Trophoblast cell (in vitro differentiated cells and primary cell): ENCODE results near the gene MOCS2.

Experiments used
- DNase-seq, 2 donors: peaks; one replicate each; pipeline ENCODE4 v3.0.0-alpha.2; 2016
- H2AFZ ChIP-seq: 2 replicates; pipeline ENCODE4 v1.6.1; 2013; ENCODE audit warnings: low read length, moderate library complexity, mild to moderate bottlenecking; ENCODE audit not compliant: insufficient read depth, poor library complexity
- H2AK5ac ChIP-seq: 2 replicates; pipeline ENCODE4 v1.6.1; 2013; ENCODE audit warnings: mild to moderate bottlenecking, low read length
- H2BK120ac ChIP-seq: 2 replicates; pipeline ENCODE4 v1.6.1; 2013; ENCODE audit warnings: low read length, mild to moderate bottlenecking, moderate library complexity; ENCODE audit not compliant: insufficient read depth, poor library complexity
- H2BK12ac ChIP-seq: 2 replicates; pipeline ENCODE4 v1.6.1; 2013; ENCODE audit warnings: mild to moderate bottlenecking, low read length, moderate library complexity
- H2BK5ac ChIP-seq: 2 replicates; pipeline ENCODE4 v1.6.1; 2013; ENCODE audit warnings: low read length, low read depth, moderate library complexity, mild to moderate bottlenecking; ENCODE audit not compliant: poor library complexity
- H3K14ac ChIP-seq: 2 replicates; pipeline ENCODE4 v1.6.1; 2013; ENCODE audit warnings: mild to moderate bottlenecking, low read length
- H3K18ac ChIP-seq: 2 replicates; pipeline ENCODE4 v1.6.1; 2013; ENCODE audit warnings: mild to moderate bottlenecking, low read length
- H3K23ac ChIP-seq: 2 replicates; pipeline ENCODE4 v1.6.1; 2013; ENCODE audit warnings: low read length
- H3K27ac ChIP-seq: 2 replicates; pipeline ENCODE4 v1.5.1; 2013; ENCODE audit warnings: low read depth, mild to moderate bottlenecking, inconsistent platforms, low read length, moderate library complexity
- H3K27me3 ChIP-seq: 2 replicates; pipeline ENCODE4 v1.6.1; 2013; ENCODE audit warnings: inconsistent platforms, mild to moderate bottlenecking, low read length, moderate library complexity; ENCODE audit not compliant: insufficient read depth
- H3K36me3 ChIP-seq, 2 experiments: 1 replicate in 1 of 2; 2 replicates in 1 of 2; pipeline ENCODE4 v1.6.1; 2013; ENCODE audit warnings: low read length in 2 of 2, mild to moderate bottlenecking in 2 of 2, moderate library complexity in 1 of 2; ENCODE audit not compliant: insufficient read depth in 2 of 2, control insufficient read depth in 1 of 2
- H3K4ac ChIP-seq: 2 replicates; pipeline ENCODE4 v1.6.1; 2013; ENCODE audit warnings: low read depth, mild to moderate bottlenecking, low read length, moderate library complexity
- H3K4me1 ChIP-seq, 2 experiments: 1 replicate in 1 of 2; 2 replicates in 1 of 2; pipeline ENCODE4 v1.6.1; 2013; ENCODE audit warnings: low read length in 2 of 2, mild to moderate bottlenecking in 2 of 2, moderate library complexity in 1 of 2; ENCODE audit not compliant: insufficient read depth in 2 of 2, control insufficient read depth in 1 of 2
- H3K4me2 ChIP-seq: 2 replicates; pipeline ENCODE4 v1.6.1; 2013; ENCODE audit warnings: inconsistent platforms, mild to moderate bottlenecking, low read length, moderate library complexity
- H3K4me3 ChIP-seq: 2 replicates; pipeline ENCODE4 v1.5.1; 2013; ENCODE audit warnings: mild to moderate bottlenecking, low read depth, low read length, inconsistent platforms
- H3K79me1 ChIP-seq: one replicate; pipeline ENCODE4 v1.6.1; 2013; ENCODE audit warnings: low read length
- H3K79me2 ChIP-seq: 2 replicates; pipeline ENCODE4 v1.6.1; 2013; ENCODE audit warnings: low read length, mild to moderate bottlenecking; ENCODE audit not compliant: control insufficient read depth, insufficient read depth, poor library complexity
- H3K9ac ChIP-seq: 2 replicates; pipeline ENCODE4 v1.6.1; 2013; ENCODE audit warnings: mild to moderate bottlenecking, low read length
- H3K9me3 ChIP-seq: 2 replicates; pipeline ENCODE4 v1.6.1; 2013; ENCODE audit warnings: low read depth, mild to moderate bottlenecking, control low read depth, inconsistent platforms, low read length; ENCODE audit not compliant: insufficient read depth
- H4K12ac ChIP-seq: 2 replicates; pipeline ENCODE4 v1.6.1; 2013; ENCODE audit warnings: low read depth, mild to moderate bottlenecking, low read length, moderate library complexity
- H4K8ac ChIP-seq: 2 replicates; pipeline ENCODE4 v1.6.1; 2013; ENCODE audit warnings: low read depth, mild to moderate bottlenecking, low read length, moderate library complexity
- H4K91ac ChIP-seq: one replicate; pipeline ENCODE4 v1.6.1; 2013; ENCODE audit warnings: low read depth, mild to moderate bottlenecking, low read length, moderate library complexity
- WGBS: extraction: QIAGEN DNeasy Blood & Tissue Kit; methylation state at CpG from one replicate; pipeline ENCODE4 v1.1.7; 2013; ENCODE audit warnings: missing lambda C conversion rate; ENCODE audit not compliant: insufficient read length, insufficient coverage; ENCODE audit errors: extremely low coverage; 5-methylcytosine and 5-hydroxymethylcytosine counted together

Gene MOCS2

GRCh38 chr5:53110156-53110555 is 599 bp upstream of the MOCS2 start:
- Histone ChIP-seq H4K12ac (peak overlapping the region; percentile 90), H3K4me1 (peaks cover 0 to 2% of the 10 kb centered on the region in 2 experiments), H3K9me3 (no peaks in the 10 kb centered on the region), H3K27ac (peak overlapping the region; percentile 13), H3K79me2 (peaks cover 2% of the 10 kb centered on the region), H3K4me3 (peak overlapping the region; percentile 86), H2BK120ac (no peak overlapping the region), H4K91ac (peak overlapping the region; percentile 64), H2BK12ac (no peak overlapping the region), H3K14ac (no peak overlapping the region), H3K23ac (no peak overlapping the region), H3K4ac (no peak overlapping the region), H3K4me2 (peak overlapping the region; percentile 80), H3K27me3 (no peaks in the 10 kb centered on the region), H4K8ac (peak overlapping the region; percentile 98), H2BK5ac (no peak overlapping the region), H2AK5ac (no peak overlapping the region), H2AFZ (peak overlapping the region; percentile 98), H3K9ac (no peak overlapping the region), H3K36me3 (peaks cover 0 to 2% of the 10 kb centered on the region in 2 experiments), H3K79me1 (peaks cover 5% of the 10 kb centered on the region), H3K18ac (no peak overlapping the region)
- no CpG with 5 or more reads among the region's 6 CpGs for WGBS
- DNase-seq, result no peak

- Histone ChIP-seq H3K27ac (no peak overlapping the region), H2AFZ (no peak overlapping the region)
- no CpG with 5 or more reads among the region's 11 CpGs for WGBS
Observed at GRCh38 chr5:53109056-53109442, 508 bp downstream of the MOCS2 start.

GRCh38 chr5:53105611-53106300 is 3.8 kb downstream of the MOCS2 start:
- H4K91ac ChIP-seq, result no peak overlapping the region
- H3K4ac ChIP-seq, result no peak overlapping the region
- H3K9ac ChIP-seq, result no peak overlapping the region
- no peak overlapping the region for H2BK12ac ChIP-seq
- H4K12ac ChIP-seq, result no peak overlapping the region
- DNase-seq, result no peak
- H3K36me3 ChIP-seq, result peaks cover 0 to 2% of the 10 kb centered on the region in 2 experiments
- no peak overlapping the region for H3K18ac ChIP-seq
- H3K4me1 ChIP-seq, result peaks cover 0 to 2% of the 10 kb centered on the region in 2 experiments
- H3K23ac ChIP-seq, result no peak overlapping the region
- H3K4me3 ChIP-seq, result no peak overlapping the region
- no peak overlapping the region for H3K27ac ChIP-seq
- H2BK5ac ChIP-seq, result no peak overlapping the region
- no peaks in the 10 kb centered on the region for H3K9me3 ChIP-seq
- H3K79me2 ChIP-seq, result peaks cover 2% of the 10 kb centered on the region
- no peak overlapping the region for H2BK120ac ChIP-seq
- H3K79me1 ChIP-seq, result peaks cover 5% of the 10 kb centered on the region
- H2AK5ac ChIP-seq, result no peak overlapping the region
- no peak overlapping the region for H2AFZ ChIP-seq
- no peak overlapping the region for H3K14ac ChIP-seq
- H4K8ac ChIP-seq, result no peak overlapping the region
- no CpG with 5 or more reads among the region's 5 CpGs for WGBS
- no peak overlapping the region for H3K4me2 ChIP-seq
- H3K27me3 ChIP-seq, result no peaks in the 10 kb centered on the region

More at GRCh38 chr5:53109056-53109442, 508 bp downstream of the MOCS2 start:
- H3K9me3 ChIP-seq, result no peaks in the 10 kb centered on the region
- H2BK5ac ChIP-seq, result no peak overlapping the region
- no peak overlapping the region for H3K18ac ChIP-seq
- H4K91ac ChIP-seq, result no peak overlapping the region
- peak in 1 of 2 donors; percentile 32 for DNase-seq
- peaks cover 5% of the 10 kb centered on the region for H3K79me1 ChIP-seq
- H4K12ac ChIP-seq, result no peak overlapping the region
- no peak overlapping the region for H3K14ac ChIP-seq
- H3K79me2 ChIP-seq, result peaks cover 2% of the 10 kb centered on the region
- no peak overlapping the region for H3K9ac ChIP-seq
- H3K4me3 ChIP-seq, result peak overlapping the region; percentile 86
- no peak overlapping the region for H2BK12ac ChIP-seq
- H4K8ac ChIP-seq, result no peak overlapping the region
- H2BK120ac ChIP-seq, result no peak overlapping the region
- H3K4me2 ChIP-seq, result peak overlapping the region; percentile 80
- H3K4me1 ChIP-seq, result peaks cover 0 to 2% of the 10 kb centered on the region in 2 experiments
- H3K4ac ChIP-seq, result no peak overlapping the region
- H3K23ac ChIP-seq, result no peak overlapping the region
- no peaks in the 10 kb centered on the region for H3K27me3 ChIP-seq
- no peak overlapping the region for H2AK5ac ChIP-seq
- H3K36me3 ChIP-seq, result peaks cover 0 to 2% of the 10 kb centered on the region in 2 experiments

GRCh38 chr5:53100606-53101005 is 9.0 kb downstream of the MOCS2 start:
- H4K91ac ChIP-seq, result no peak overlapping the region
- WGBS, result no CpG with 5 or more reads among the region's 2 CpGs

More at GRCh38 chr5:53100606-53101005, 9.0 kb downstream of the MOCS2 start:
- H3K79me2 ChIP-seq, result no peaks in the 10 kb centered on the region
- no peak overlapping the region for H2BK5ac ChIP-seq
- no peak overlapping the region for H3K9ac ChIP-seq
- no peak overlapping the region for H3K4me2 ChIP-seq
- H4K12ac ChIP-seq, result no peak overlapping the region
- no peak overlapping the region for H2BK12ac ChIP-seq
- H2AK5ac ChIP-seq, result no peak overlapping the region
- no peak overlapping the region for H2AFZ ChIP-seq
- no peak overlapping the region for H3K27ac ChIP-seq
- no peak overlapping the region for H3K18ac ChIP-seq
- H3K9me3 ChIP-seq, result no peaks in the 10 kb centered on the region
- H3K27me3 ChIP-seq, result no peaks in the 10 kb centered on the region
- peaks cover 0 to 4% of the 10 kb centered on the region in 2 experiments for H3K4me1 ChIP-seq
- H3K36me3 ChIP-seq, result peaks cover 3 to 9% of the 10 kb centered on the region in 2 experiments
- no peak for DNase-seq
- no peak overlapping the region for H3K14ac ChIP-seq
- H2BK120ac ChIP-seq, result no peak overlapping the region
- H3K79me1 ChIP-seq, result no peaks in the 10 kb centered on the region
- no peak overlapping the region for H3K4me3 ChIP-seq
- no peak overlapping the region for H3K4ac ChIP-seq
- no peak overlapping the region for H3K23ac ChIP-seq
- H4K8ac ChIP-seq, result no peak overlapping the region
